ENCODE measurements around the gene TRMT61A.

DNA sequence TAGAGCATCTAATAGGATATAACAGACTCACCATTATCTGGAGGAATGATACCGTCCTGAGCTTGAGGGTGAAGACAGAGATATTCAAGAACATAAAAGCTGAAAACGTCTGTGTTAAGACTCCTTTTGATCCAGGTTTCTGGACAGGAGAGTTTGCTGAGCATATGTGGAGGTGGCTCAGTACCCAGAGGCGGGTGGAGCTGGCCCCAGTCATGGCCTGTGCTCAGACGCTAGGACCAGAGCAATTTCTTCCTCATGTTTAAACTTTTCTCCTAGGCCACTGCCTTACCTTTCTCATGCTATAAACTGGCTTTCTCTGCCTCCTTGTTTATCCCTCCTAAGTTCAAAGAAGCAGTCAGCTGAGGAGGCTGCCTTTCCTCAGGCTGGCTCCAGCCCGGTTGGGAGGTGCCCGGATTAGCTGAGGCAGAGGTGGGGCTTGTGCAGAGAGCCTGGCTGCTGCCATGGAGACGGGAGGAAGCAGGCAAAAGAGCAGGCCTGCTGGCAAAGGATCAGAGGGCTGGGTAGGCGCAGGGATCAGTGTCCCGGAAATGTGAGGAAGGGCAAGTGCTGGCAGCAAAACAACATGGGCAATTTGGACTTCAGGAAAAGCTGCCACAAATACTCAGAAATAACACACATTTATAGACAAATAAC lies 47.5 kb downstream of the TRMT61A start:
- TF ChIP-seq, protein P1, sequence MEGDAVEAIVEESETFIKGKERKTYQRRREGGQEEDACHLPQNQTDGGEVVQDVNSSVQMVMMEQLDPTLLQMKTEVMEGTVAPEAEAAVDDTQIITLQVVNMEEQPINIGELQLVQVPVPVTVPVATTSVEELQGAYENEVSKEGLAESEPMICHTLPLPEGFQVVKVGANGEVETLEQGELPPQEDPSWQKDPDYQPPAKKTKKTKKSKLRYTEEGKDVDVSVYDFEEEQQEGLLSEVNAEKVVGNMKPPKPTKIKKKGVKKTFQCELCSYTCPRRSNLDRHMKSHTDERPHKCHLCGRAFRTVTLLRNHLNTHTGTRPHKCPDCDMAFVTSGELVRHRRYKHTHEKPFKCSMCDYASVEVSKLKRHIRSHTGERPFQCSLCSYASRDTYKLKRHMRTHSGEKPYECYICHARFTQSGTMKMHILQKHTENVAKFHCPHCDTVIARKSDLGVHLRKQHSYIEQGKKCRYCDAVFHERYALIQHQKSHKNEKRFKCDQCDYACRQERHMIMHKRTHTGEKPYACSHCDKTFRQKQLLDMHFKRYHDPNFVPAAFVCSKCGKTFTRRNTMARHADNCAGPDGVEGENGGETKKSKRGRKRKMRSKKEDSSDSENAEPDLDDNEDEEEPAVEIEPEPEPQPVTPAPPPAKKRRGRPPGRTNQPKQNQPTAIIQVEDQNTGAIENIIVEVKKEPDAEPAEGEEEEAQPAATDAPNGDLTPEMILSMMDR (IDR thresholded peaks at IDR 0.05) = no peak
- TF ChIP-seq POLR2A (IDR thresholded peaks at IDR 0.05) = peak; percentile 13 to 24
